SK-N-SH treated with all-trans-retinoic acid at 6 μM for 48 hours (cell line): ENCODE measurements around the gene MEP1A.

Source experiments
- ATAC-seq: fragments of 200-7000 bp; cut with Tn5 transposase; 3 replicates; pipeline ENCODE4 v1.9.1; 2020; ENCODE audit warnings: mild to moderate bottlenecking, moderate library complexity
- ARNTL ChIP-seq: fragments of 450-650 bp; formaldehyde crosslinking; IDR thresholded peaks from 2 replicates; pipeline ENCODE4 v1.5.0; 2020; ENCODE audit warnings: low read depth, mild to moderate bottlenecking, moderate library complexity, borderline replicate concordance
- BACH2 ChIP-seq: fragments of 250-450 bp; sonication (Bioruptor Pico); IDR thresholded peaks from 2 replicates; pipeline ENCODE4 v1.9.0; 2021; ENCODE audit warnings: mild to moderate bottlenecking, borderline replicate concordance
- CSDC2 ChIP-seq: fragments of 250-450 bp; sonication (Bioruptor Pico); IDR thresholded peaks from 2 replicates; pipeline ENCODE4 v1.5.0; 2020; ENCODE audit warnings: mild to moderate bottlenecking, moderate library complexity
- ESRRG ChIP-seq: fragments of 250-450 bp; sonication (Bioruptor Pico); IDR thresholded peaks from 2 replicates; pipeline ENCODE4 v1.6.1; 2021; ENCODE audit warnings: mild to moderate bottlenecking
- ISL1 ChIP-seq: fragments of 250-450 bp; sonication (Bioruptor Pico); IDR thresholded peaks from 2 replicates; pipeline ENCODE4 v2.1.2; 2022; ENCODE audit warnings: mild to moderate bottlenecking, moderate library complexity
- OSR1 ChIP-seq: fragments of 250-450 bp; sonication (Bioruptor Pico); IDR thresholded peaks from 2 replicates; pipeline ENCODE4 v1.8.0; 2022; ENCODE audit warnings: moderate library complexity, mild to moderate bottlenecking, inconsistent platforms
- PPARA ChIP-seq: fragments of 250-450 bp; sonication (Bioruptor Pico); IDR thresholded peaks from 2 replicates; pipeline ENCODE4 v1.5.0; 2020; ENCODE audit warnings: mild to moderate bottlenecking, borderline replicate concordance
- SNAI2 ChIP-seq: fragments of 250-450 bp; sonication (Bioruptor Pico); IDR thresholded peaks from 2 replicates; pipeline ENCODE4 v1.5.0; 2020; ENCODE audit warnings: mild to moderate bottlenecking, moderate library complexity
- TCF4 ChIP-seq: fragments of 250-450 bp; sonication (Bioruptor Pico); IDR thresholded peaks from 2 replicates; pipeline ENCODE4 v1.8.0; 2021; ENCODE audit warnings: mild to moderate bottlenecking, moderate library complexity, borderline replicate concordance
- TOX ChIP-seq: fragments of 250-450 bp; sonication (Bioruptor Pico); IDR thresholded peaks from 2 replicates; pipeline ENCODE4 v1.8.0; 2021; ENCODE audit warnings: mild to moderate bottlenecking, moderate library complexity, borderline replicate concordance
- ZC3H10 ChIP-seq: fragments of 250-450 bp; sonication (Bioruptor Pico); IDR thresholded peaks from 2 replicates; pipeline ENCODE4 v1.5.1; 2021; ENCODE audit warnings: mild to moderate bottlenecking, moderate library complexity
- ZFP3 ChIP-seq: fragments of 250-450 bp; sonication (Bioruptor Pico); IDR thresholded peaks from 2 replicates; pipeline ENCODE4 v1.5.0; 2020; ENCODE audit warnings: mild to moderate bottlenecking, moderate library complexity
- ZFP30 ChIP-seq: fragments of 450-650 bp; formaldehyde crosslinking; IDR thresholded peaks from 2 replicates; pipeline ENCODE4 v1.5.0; 2022; ENCODE audit warnings: mild to moderate bottlenecking, moderate library complexity
- ZNF565 ChIP-seq: fragments of 450-650 bp; formaldehyde crosslinking; conservative IDR thresholded peaks from 2 replicates; pipeline ENCODE4 v1.5.0; 2020; ENCODE audit warnings: low read depth, mild to moderate bottlenecking, moderate library complexity
- ZNF70 ChIP-seq: fragments of 450-650 bp; formaldehyde crosslinking; IDR thresholded peaks from 2 replicates; pipeline ENCODE4 v1.5.0; 2020; ENCODE audit warnings: mild to moderate bottlenecking, moderate library complexity
- ZNF8 ChIP-seq: fragments of 450-650 bp; formaldehyde crosslinking; IDR thresholded peaks from 2 replicates; pipeline ENCODE4 v1.5.0; 2020; ENCODE audit warnings: mild to moderate bottlenecking, moderate library complexity
- TF ChIP-seq, protein P1 (sequence below): fragments of 250-450 bp; sonication (Bioruptor Pico); IDR thresholded peaks from 2 replicates; pipeline ENCODE4 v1.8.0; 2021; ENCODE audit warnings: low read depth, mild to moderate bottlenecking, moderate library complexity, borderline replicate concordance
- TF ChIP-seq, protein P2 (sequence below): fragments of 250-450 bp; sonication (Bioruptor Pico); IDR thresholded peaks from 2 replicates; pipeline ENCODE4 v1.5.0; 2020; ENCODE audit warnings: mild to moderate bottlenecking, moderate library complexity
- TF ChIP-seq, protein P3 (sequence below): fragments of 250-450 bp; sonication (Bioruptor Pico); IDR thresholded peaks from 2 replicates; pipeline ENCODE4 v1.5.1; 2020; ENCODE audit warnings: low read depth, mild to moderate bottlenecking, moderate library complexity
- TF ChIP-seq, protein P4 (sequence below): fragments of 250-450 bp; sonication (Bioruptor Pico); IDR thresholded peaks from 2 replicates; pipeline ENCODE4 v1.8.0; 2020; ENCODE audit warnings: mild to moderate bottlenecking, moderate library complexity, borderline replicate concordance
- TF ChIP-seq, protein P5 (sequence below): fragments of 250-450 bp; sonication (Bioruptor Pico); IDR thresholded peaks from 2 replicates; pipeline ENCODE4 v1.5.1; 2021; ENCODE audit warnings: mild to moderate bottlenecking, moderate library complexity

The MEP1A gene

DNA sequence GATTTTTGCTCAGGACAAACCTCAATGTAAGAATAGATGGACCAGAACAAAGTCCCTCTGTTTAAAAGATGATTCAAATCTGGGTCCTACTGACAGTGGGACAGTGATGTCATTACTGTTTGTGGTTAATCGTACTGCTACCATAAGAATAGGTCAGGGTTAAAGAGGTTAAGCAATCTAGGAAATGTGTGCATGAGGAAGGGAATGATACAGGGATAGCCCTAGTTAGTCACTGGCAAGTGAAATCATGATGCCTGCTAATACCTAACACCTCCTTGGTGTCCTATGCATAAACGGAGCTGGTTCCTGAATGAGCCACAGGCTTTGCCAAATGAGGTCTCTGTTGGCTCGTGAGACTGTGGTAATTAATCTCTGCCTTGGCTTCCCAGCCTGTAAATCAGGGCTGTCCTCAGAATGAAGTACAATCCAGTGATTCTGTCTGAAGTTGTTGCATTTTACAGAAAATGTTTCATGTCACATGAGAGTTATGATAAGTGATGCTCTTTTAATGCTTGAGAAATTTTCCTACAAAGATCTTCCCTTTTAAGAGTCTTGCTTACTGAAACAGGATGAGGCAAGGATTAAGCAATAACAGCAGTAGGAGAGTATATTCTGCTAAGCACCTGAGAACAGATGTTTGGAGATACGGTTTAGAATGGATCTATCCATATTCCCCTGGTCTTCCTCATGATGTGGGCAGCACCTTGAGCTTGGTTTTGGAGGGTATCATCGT is 3.8 kb downstream of the MEP1A start:
- ATAC-seq: no peak
- TF ChIP-seq PPARA (CRISPR knock-in tag) (no peak), ARNTL (CRISPR knock-in tag) (no peak), ZNF565 (no peak), ZC3H10 (no peak), SNAI2 (no peak), CSDC2 (CRISPR knock-in tag) (no peak), OSR1 (CRISPR knock-in tag) (no peak), ISL1 (CRISPR knock-in tag) (no peak), ZNF8 (CRISPR knock-in tag) (no peak), ZFP3 (CRISPR knock-in tag) (no peak), TCF4 (CRISPR knock-in tag) (no peak), ZNF70 (CRISPR knock-in tag) (no peak), BACH2 (no peak), ZFP30 (no peak)
- TF ChIP-seq, protein P1, sequence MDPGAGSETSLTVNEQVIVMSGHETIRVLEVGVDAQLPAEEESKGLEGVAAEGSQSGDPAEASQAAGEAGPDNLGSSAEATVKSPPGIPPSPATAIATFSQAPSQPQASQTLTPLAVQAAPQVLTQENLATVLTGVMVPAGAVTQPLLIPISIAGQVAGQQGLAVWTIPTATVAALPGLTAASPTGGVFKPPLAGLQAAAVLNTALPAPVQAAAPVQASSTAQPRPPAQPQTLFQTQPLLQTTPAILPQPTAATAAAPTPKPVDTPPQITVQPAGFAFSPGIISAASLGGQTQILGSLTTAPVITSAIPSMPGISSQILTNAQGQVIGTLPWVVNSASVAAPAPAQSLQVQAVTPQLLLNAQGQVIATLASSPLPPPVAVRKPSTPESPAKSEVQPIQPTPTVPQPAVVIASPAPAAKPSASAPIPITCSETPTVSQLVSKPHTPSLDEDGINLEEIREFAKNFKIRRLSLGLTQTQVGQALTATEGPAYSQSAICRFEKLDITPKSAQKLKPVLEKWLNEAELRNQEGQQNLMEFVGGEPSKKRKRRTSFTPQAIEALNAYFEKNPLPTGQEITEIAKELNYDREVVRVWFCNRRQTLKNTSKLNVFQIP: no peak
- TF ChIP-seq, protein P2, sequence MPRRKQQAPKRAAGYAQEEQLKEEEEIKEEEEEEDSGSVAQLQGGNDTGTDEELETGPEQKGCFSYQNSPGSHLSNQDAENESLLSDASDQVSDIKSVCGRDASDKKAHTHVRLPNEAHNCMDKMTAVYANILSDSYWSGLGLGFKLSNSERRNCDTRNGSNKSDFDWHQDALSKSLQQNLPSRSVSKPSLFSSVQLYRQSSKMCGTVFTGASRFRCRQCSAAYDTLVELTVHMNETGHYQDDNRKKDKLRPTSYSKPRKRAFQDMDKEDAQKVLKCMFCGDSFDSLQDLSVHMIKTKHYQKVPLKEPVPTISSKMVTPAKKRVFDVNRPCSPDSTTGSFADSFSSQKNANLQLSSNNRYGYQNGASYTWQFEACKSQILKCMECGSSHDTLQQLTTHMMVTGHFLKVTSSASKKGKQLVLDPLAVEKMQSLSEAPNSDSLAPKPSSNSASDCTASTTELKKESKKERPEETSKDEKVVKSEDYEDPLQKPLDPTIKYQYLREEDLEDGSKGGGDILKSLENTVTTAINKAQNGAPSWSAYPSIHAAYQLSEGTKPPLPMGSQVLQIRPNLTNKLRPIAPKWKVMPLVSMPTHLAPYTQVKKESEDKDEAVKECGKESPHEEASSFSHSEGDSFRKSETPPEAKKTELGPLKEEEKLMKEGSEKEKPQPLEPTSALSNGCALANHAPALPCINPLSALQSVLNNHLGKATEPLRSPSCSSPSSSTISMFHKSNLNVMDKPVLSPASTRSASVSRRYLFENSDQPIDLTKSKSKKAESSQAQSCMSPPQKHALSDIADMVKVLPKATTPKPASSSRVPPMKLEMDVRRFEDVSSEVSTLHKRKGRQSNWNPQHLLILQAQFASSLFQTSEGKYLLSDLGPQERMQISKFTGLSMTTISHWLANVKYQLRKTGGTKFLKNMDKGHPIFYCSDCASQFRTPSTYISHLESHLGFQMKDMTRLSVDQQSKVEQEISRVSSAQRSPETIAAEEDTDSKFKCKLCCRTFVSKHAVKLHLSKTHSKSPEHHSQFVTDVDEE (CRISPR knock-in tag): no peak
- TF ChIP-seq, protein P3, sequence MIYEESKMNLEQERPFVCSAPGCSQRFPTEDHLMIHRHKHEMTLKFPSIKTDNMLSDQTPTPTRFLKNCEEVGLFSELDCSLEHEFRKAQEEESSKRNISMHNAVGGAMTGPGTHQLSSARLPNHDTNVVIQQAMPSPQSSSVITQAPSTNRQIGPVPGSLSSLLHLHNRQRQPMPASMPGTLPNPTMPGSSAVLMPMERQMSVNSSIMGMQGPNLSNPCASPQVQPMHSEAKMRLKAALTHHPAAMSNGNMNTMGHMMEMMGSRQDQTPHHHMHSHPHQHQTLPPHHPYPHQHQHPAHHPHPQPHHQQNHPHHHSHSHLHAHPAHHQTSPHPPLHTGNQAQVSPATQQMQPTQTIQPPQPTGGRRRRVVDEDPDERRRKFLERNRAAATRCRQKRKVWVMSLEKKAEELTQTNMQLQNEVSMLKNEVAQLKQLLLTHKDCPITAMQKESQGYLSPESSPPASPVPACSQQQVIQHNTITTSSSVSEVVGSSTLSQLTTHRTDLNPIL (CRISPR knock-in tag): no peak

DNA sequence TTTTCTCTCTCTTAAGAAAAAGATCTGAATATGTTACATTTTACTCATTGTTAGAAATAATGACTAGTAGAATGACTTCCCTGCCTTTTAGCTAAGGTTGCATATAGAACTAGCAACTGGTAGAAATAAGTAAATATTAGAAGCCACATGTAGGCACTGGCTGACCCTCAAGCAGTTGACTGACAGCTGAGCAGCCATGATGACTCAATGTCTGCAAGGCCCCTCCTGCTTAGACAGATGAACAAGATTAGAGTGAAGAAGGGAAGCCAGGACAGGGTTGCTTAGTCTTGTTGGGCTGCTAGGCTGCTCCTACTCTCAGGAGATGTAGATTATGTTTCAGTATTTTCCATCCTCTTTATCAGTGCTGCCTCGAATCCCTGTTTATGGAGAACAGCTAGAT is 6.5 kb downstream of the MEP1A start:
- no peak for TF ChIP-seq PPARA (CRISPR knock-in tag)
- no peak for TF ChIP-seq TOX (CRISPR knock-in tag)
- TF ChIP-seq, protein P4, sequence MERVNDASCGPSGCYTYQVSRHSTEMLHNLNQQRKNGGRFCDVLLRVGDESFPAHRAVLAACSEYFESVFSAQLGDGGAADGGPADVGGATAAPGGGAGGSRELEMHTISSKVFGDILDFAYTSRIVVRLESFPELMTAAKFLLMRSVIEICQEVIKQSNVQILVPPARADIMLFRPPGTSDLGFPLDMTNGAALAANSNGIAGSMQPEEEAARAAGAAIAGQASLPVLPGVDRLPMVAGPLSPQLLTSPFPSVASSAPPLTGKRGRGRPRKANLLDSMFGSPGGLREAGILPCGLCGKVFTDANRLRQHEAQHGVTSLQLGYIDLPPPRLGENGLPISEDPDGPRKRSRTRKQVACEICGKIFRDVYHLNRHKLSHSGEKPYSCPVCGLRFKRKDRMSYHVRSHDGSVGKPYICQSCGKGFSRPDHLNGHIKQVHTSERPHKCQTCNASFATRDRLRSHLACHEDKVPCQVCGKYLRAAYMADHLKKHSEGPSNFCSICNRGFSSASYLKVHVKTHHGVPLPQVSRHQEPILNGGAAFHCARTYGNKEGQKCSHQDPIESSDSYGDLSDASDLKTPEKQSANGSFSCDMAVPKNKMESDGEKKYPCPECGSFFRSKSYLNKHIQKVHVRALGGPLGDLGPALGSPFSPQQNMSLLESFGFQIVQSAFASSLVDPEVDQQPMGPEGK (CRISPR knock-in tag): no peak
- TF ChIP-seq, protein P2 (CRISPR knock-in tag): no peak
- TF ChIP-seq, protein P5, sequence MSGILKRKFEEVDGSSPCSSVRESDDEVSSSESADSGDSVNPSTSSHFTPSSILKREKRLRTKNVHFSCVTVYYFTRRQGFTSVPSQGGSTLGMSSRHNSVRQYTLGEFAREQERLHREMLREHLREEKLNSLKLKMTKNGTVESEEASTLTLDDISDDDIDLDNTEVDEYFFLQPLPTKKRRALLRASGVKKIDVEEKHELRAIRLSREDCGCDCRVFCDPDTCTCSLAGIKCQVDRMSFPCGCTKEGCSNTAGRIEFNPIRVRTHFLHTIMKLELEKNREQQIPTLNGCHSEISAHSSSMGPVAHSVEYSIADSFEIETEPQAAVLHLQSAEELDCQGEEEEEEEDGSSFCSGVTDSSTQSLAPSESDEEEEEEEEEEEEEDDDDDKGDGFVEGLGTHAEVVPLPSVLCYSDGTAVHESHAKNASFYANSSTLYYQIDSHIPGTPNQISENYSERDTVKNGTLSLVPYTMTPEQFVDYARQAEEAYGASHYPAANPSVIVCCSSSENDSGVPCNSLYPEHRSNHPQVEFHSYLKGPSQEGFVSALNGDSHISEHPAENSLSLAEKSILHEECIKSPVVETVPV: no peak
- TF ChIP-seq OSR1 (CRISPR knock-in tag): no peak
- TF ChIP-seq ISL1 (CRISPR knock-in tag): no peak
- TF ChIP-seq, protein P1: no peak
- TF ChIP-seq ESRRG (CRISPR knock-in tag): no peak
- TF ChIP-seq, protein P3 (CRISPR knock-in tag): no peak
- TF ChIP-seq TCF4 (CRISPR knock-in tag): no peak
- TF ChIP-seq ZC3H10: no peak
- TF ChIP-seq ZNF8 (CRISPR knock-in tag): no peak
- TF ChIP-seq ZNF70 (CRISPR knock-in tag): no peak
- TF ChIP-seq ZNF565: no peak
- no peak for ATAC-seq
